HepG2 (cell line): ENCODE results near the gene PRDX6. TPM values are rescaled to one million over a fixed set of nuclear protein-coding genes. Genes with fewer than 3 reads are reported as not detected.

ENCODE experiments used
- ATAC-seq: fragments of 200-7000 bp; cut with Tn5 transposase; 3 replicates; pipeline ENCODE4 v1.9.1; 2020; ENCODE audit warnings: mild to moderate bottlenecking, moderate library complexity
- BruUV-seq: library from RNA; stranded (reverse); fragments of 400-500 nt; replicated peaks from 2 replicates; lab custom pipeline; 2021; lab: Mats Ljungman, UMichigan
- CTCF ChIA-PET: fragments of 300-600 bp; formaldehyde crosslinking; extraction: SDS; loops from one replicate; lab custom pipeline; 2021; ENCODE audit warnings: low total read pairs, inconsistent platforms, low intra/inter-chr PET ratio; lab: Yijun Ruan, JAX
- POLR2A ChIA-PET: fragments of 350-600 bp; sonication (Branson Sonifier 250); formaldehyde crosslinking; loops from one replicate; lab custom pipeline; 2020; ENCODE audit warnings: antibody characterized with exemption, inconsistent platforms; lab: Yijun Ruan, JAX
- DNase-seq: peaks from one replicate; pipeline ENCODE4 v3.0.0-alpha.2; 2015; ENCODE audit warnings: low spot score
- FAIRE-seq: peaks from 3 replicates; lab custom pipeline; 2011; peaks lifted over from hg19 to GRCh38; lab: Jason Lieb, UNC
- H2AFZ ChIP-seq: one replicate; pipeline ENCODE4 v1.6.1; 2011; ENCODE audit warnings: low read length, inconsistent platforms
- H3K27ac ChIP-seq: fragments of 300-600 bp; 3 replicates; pipeline ENCODE4 v1.8.0; 2011; ENCODE audit warnings: mixed run types, mild to moderate bottlenecking, mixed read lengths, low read length, inconsistent platforms; ENCODE audit not compliant: insufficient read depth; ENCODE audit errors: extremely low read length
- H3K27me3 ChIP-seq, 2 experiments: fragments of 200-600 bp in 1 of 2; 2 replicates in 1 of 2; 3 replicates in 1 of 2; pipeline versions ENCODE4 v1.6.0 to v1.8.0; 2011; ENCODE audit warnings: low read length in 2 of 2, mild to moderate bottlenecking in 2 of 2, moderate library complexity in 2 of 2, inconsistent platforms in 1 of 2; ENCODE audit not compliant: insufficient read depth in 2 of 2, control insufficient read depth in 1 of 2
- H3K36me3 ChIP-seq, 2 experiments: fragments of 200-600 bp in 1 of 2; replicated peaks in 1 of 2; 2 replicates in 1 of 2; 3 replicates in 1 of 2; pipeline versions ENCODE4 v1.5.1 to v1.8.0; 2011; ENCODE audit warnings: low read length in 2 of 2, inconsistent platforms in 1 of 2; ENCODE audit not compliant: insufficient read depth in 2 of 2, control insufficient read depth in 1 of 2
- H3K4me1 ChIP-seq: 2 replicates; pipeline ENCODE4 v1.5.1; 2012; ENCODE audit warnings: low read length, inconsistent platforms; ENCODE audit not compliant: insufficient read depth
- H3K4me2 ChIP-seq: 2 replicates; pipeline ENCODE4 v1.6.0; 2011; ENCODE audit warnings: low read depth, low read length, inconsistent platforms
- H3K4me3 ChIP-seq, 3 experiments: fragments of 200-600 bp in 1 of 3; sonication (generic), shearing (Covaris generic) in 1 of 3; replicated peaks in 1 of 3; 2 replicates each; pipeline ENCODE4 v1.5.1; 2011 to 2016; ENCODE audit warnings: low read length in 3 of 3, inconsistent platforms in 2 of 3, low read depth in 2 of 3, mild to moderate bottlenecking in 2 of 3, control low read depth in 1 of 3, mixed read lengths in 1 of 3; ENCODE audit not compliant: insufficient read depth in 1 of 3
- H3K79me2 ChIP-seq: one replicate; pipeline ENCODE4 v1.6.1; 2011; ENCODE audit warnings: low read length, inconsistent platforms; ENCODE audit not compliant: insufficient read depth
- H3K9ac ChIP-seq: 2 replicates; pipeline ENCODE4 v1.6.0; 2011; ENCODE audit warnings: mild to moderate bottlenecking, low read depth, low read length, inconsistent platforms; ENCODE audit not compliant: insufficient read depth
- H3K9me3 ChIP-seq: 2 replicates; pipeline ENCODE4 v1.5.1; 2012; ENCODE audit warnings: mild to moderate bottlenecking, low read length
- H4K20me1 ChIP-seq: 2 replicates; pipeline ENCODE4 v1.6.0; 2011; ENCODE audit warnings: inconsistent platforms, mild to moderate bottlenecking, low read length, moderate library complexity; ENCODE audit not compliant: insufficient read depth
- ATF6 ChIP-seq: sonication (generic); formaldehyde crosslinking; conservative IDR thresholded peaks from 2 replicates; pipeline ENCODE4 v1.4.0; 2020; ENCODE audit warnings: missing genetic modification reagents
- E2F2 ChIP-seq: sonication (generic); formaldehyde crosslinking; IDR thresholded peaks from 2 replicates; pipeline ENCODE4 v1.4.0; 2020; ENCODE audit warnings: missing genetic modification reagents, borderline replicate concordance
- HNF1B ChIP-seq: sonication (generic); formaldehyde crosslinking; IDR thresholded peaks from 2 replicates; pipeline ENCODE4 v1.5.1; 2020; ENCODE audit warnings: mild to moderate bottlenecking, moderate library complexity, missing genetic modification reagents
- KDM3A ChIP-seq: IDR thresholded peaks from 2 replicates; pipeline ENCODE4 v1.6.1; 2018; ENCODE audit warnings: low read depth, missing compliant biosample characterization
- MAFF ChIP-seq: IDR thresholded peaks from 2 replicates; pipeline ENCODE4 v1.6.1; 2011; ENCODE audit warnings: low read depth, low read length, improper control_type of control experiment
- ZBTB39 ChIP-seq: sonication (generic); formaldehyde crosslinking; IDR thresholded peaks from 2 replicates; pipeline ENCODE4 v1.5.0; 2020; ENCODE audit warnings: missing genetic modification reagents
- ZNF124 ChIP-seq: sonication (generic); formaldehyde crosslinking; IDR thresholded peaks from 2 replicates; pipeline ENCODE4 v1.4.0; 2020; ENCODE audit warnings: missing genetic modification reagents
- ZNF24 ChIP-seq: fragments of 450-650 bp; IDR thresholded peaks from 2 replicates; pipeline ENCODE4 v1.6.1; 2017; ENCODE audit warnings: antibody characterized with exemption, mild to moderate bottlenecking
- ZNF260 ChIP-seq: sonication (generic); formaldehyde crosslinking; IDR thresholded peaks from 2 replicates; pipeline ENCODE4 v1.4.0; 2020; ENCODE audit warnings: missing genetic modification reagents, low read depth, mild to moderate bottlenecking, borderline replicate concordance
- ZNF275 ChIP-seq: sonication (generic); formaldehyde crosslinking; IDR thresholded peaks from 2 replicates; pipeline ENCODE4 v1.8.0; 2022; ENCODE audit warnings: missing genetic modification reagents, mild to moderate bottlenecking, inconsistent platforms, borderline replicate concordance
- ZNF296 ChIP-seq: sonication (generic); formaldehyde crosslinking; conservative IDR thresholded peaks from 2 replicates; pipeline ENCODE4 v1.5.0; 2020; ENCODE audit warnings: mild to moderate bottlenecking, missing genetic modification reagents
- ZNF333 ChIP-seq: sonication (generic); formaldehyde crosslinking; IDR thresholded peaks from 2 replicates; pipeline ENCODE4 v1.4.0; 2020; ENCODE audit warnings: mild to moderate bottlenecking, missing genetic modification reagents, borderline replicate concordance
- ZNF563 ChIP-seq: sonication (generic); formaldehyde crosslinking; IDR thresholded peaks from 2 replicates; pipeline ENCODE4 v1.8.0; 2022; ENCODE audit warnings: mild to moderate bottlenecking, moderate library complexity, missing genetic modification reagents
- ZNF737 ChIP-seq: sonication (generic); formaldehyde crosslinking; IDR thresholded peaks from 2 replicates; pipeline ENCODE4 v1.5.0; 2020; ENCODE audit warnings: missing genetic modification reagents, mild to moderate bottlenecking, borderline replicate concordance
- WGBS: methylation state at CpG from one replicate; pipeline ENCODE4 v1.1.6; 2017; ENCODE audit warnings: low lambda C conversion rate; 5-methylcytosine and 5-hydroxymethylcytosine counted together
- in situ Hi-C: cut with HindIII; loops from 2 replicates; pipeline ENCODE4 v1.10.0; 2017; ENCODE audit warnings: low pct_unique_long_range_greater_than_20kb; ENCODE audit not compliant: extremely low pct_ligation_motif_present
- intact Hi-C: fragments of 100-400 bp; cut with micrococcal nuclease; formaldehyde crosslinking; loops from one replicate; pipeline ENCODE4 v1.10.0; 2022; ENCODE audit not compliant: unreplicated experiment
- polyA plus RNA-seq, 8 experiments: library from polyadenylated mRNA; depleted of rRNA in 3 of 8; stranded (reverse) in 7 of 8; unstranded in 1 of 8; fragments of >200 nt; fragmentation: Illumina TruSeq in 4 of 8; extraction: Trizol in 4 of 8; gene quantifications; 2 replicates each; pipeline versions ENCODE4 v1.2.1 to v1.2.3, GENCODE V29; 2011 to 2016; ENCODE audit warnings: low read depth in 4 of 8, missing spikeins in 1 of 8, mixed read lengths in 1 of 8; ENCODE audit not compliant: insufficient read depth in 1 of 8
- total RNA-seq, 5 experiments: library from RNA; depleted of rRNA; stranded (reverse); fragments of >200 nt; fragmentation: Illumina TruSeq; extraction: Trizol; gene quantifications; 2 replicates each; pipeline ENCODE4 v1.2.3, GENCODE V29; 2016; ENCODE audit warnings: low read depth in 1 of 5

Gene PRDX6
- total and polyA plus RNA-seq, 2 of the 13 experiments (the other 11 are each of a cell fraction or from before 2014, with no cell fraction given), result 224 to 309 TPM

GRCh38 chr1:173469656-173470055 lies 7.5 kb upstream of the PRDX6 start (continued):
- TF ChIP-seq ZBTB39 (CRISPR knock-in tag) (no peak), ZNF124 (CRISPR knock-in tag) (no peak), ZNF563 (CRISPR knock-in tag) (no peak), ZNF24 (no peak), E2F2 (no peak), MAFF (no peak), ZNF275 (CRISPR knock-in tag) (no peak)

- Histone ChIP-seq H3K4me2 (no peak overlapping the region), H4K20me1 (no peaks in the 10 kb centered on the region), H2AFZ (no peak overlapping the region), H3K27ac (no peak overlapping the region), H3K9ac (no peak overlapping the region), H3K79me2 (peaks cover 8% of the 10 kb centered on the region), H3K36me3 (no peaks in the 10 kb centered on the region), H3K27me3 (no peaks in the 10 kb centered on the region), H3K4me3 (no peak overlapping the region), H3K9me3 (peaks cover 26% of the 10 kb centered on the region), H3K4me1 (peaks cover 23% of the 10 kb centered on the region)
- no TSS peak for BruUV-seq
- DNase-seq (no peak), ATAC-seq (no peak), FAIRE-seq (no peak)
- CTCF ChIA-PET, result no interaction called here
- 94% methylated on average over 3 of the region's 4 CpGs for WGBS
- intact Hi-C loops (no loop called here), in situ Hi-C loops (no loop called here)
- POLR2A ChIA-PET, result no interaction called here
- TF ChIP-seq HNF1B (CRISPR knock-in tag) (no peak), ZNF333 (CRISPR knock-in tag) (no peak), KDM3A (CRISPR knock-in tag) (no peak), ATF6 (CRISPR knock-in tag) (no peak), ZNF296 (CRISPR knock-in tag) (no peak), ZNF260 (no peak), ZNF737 (CRISPR knock-in tag) (no peak)
These were observed 6.5 kb upstream of the PRDX6 start for GRCh38 chr1:173470608-173471007.
